Measurements from ENCODE around the gene POLR2C. TPM values are rescaled to one million over a fixed set of nuclear protein-coding genes. Genes with fewer than 3 reads are reported as not detected.

Gene POLR2C
- total RNA-seq, 1 donor from 2014 or later, result 52.1 TPM

- TF ChIP-seq, protein P1, sequence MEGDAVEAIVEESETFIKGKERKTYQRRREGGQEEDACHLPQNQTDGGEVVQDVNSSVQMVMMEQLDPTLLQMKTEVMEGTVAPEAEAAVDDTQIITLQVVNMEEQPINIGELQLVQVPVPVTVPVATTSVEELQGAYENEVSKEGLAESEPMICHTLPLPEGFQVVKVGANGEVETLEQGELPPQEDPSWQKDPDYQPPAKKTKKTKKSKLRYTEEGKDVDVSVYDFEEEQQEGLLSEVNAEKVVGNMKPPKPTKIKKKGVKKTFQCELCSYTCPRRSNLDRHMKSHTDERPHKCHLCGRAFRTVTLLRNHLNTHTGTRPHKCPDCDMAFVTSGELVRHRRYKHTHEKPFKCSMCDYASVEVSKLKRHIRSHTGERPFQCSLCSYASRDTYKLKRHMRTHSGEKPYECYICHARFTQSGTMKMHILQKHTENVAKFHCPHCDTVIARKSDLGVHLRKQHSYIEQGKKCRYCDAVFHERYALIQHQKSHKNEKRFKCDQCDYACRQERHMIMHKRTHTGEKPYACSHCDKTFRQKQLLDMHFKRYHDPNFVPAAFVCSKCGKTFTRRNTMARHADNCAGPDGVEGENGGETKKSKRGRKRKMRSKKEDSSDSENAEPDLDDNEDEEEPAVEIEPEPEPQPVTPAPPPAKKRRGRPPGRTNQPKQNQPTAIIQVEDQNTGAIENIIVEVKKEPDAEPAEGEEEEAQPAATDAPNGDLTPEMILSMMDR (IDR thresholded peaks at IDR 0.05; ENCODE audit: unreplicated experiment), result no peak
Observed at GRCh38 chr16:57447186-57447962, 15.1 kb upstream of the POLR2C start, which contains the start of the genes CIAPIN1 and COQ9. Gene CIAPIN1 (minus strand): TSS chr16:57447385. CDS start chr16:57440928, 6,457 bp downstream. Gene COQ9 (plus strand): TSS chr16:57447479. CDS start chr16:57447506, 27 bp downstream.

DNA sequence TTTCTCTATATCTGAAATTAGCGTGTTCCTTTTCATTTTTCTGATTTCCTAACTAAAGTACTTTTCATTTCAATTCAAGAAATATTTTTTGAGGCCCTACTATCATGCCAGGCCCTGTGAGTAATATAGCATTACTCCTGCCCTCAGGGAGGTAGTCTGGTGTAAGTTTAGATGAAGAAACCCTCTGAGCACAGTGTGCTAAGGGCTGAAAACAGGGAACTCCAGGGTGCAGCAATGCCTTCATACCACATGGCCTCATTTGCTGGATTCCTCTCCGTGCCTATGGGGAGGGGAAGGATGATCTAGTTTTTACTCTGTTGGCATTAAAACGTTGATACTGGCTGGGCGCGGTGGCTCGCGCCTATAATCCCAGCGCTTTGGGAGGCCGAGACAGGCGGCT is 10.5 kb upstream of the POLR2C start:
- Mint-ChIP-seq H3K27ac (ENCODE audit: unreplicated experiment) (no peak overlapping the region), H3K36me3 (ENCODE audit: low read depth, unreplicated experiment) (peaks cover 16% of the 10 kb centered on the region), H3K4me3 (ENCODE audit: unreplicated experiment) (peak overlapping the region; percentile 17), H3K4me1 (ENCODE audit: unreplicated experiment) (peaks cover 7% of the 10 kb centered on the region), H3K9me3 (ENCODE audit: unreplicated experiment) (no peaks in the 10 kb centered on the region), H3K27me3 (ENCODE audit: unreplicated experiment) (peaks cover 1% of the 10 kb centered on the region)
- TF ChIP-seq, protein P1 (IDR thresholded peaks at IDR 0.05; ENCODE audit: unreplicated experiment), result no peak
- no peak for DNase-seq (ENCODE audit: low spot score)

More at GRCh38 chr16:57447186-57447962, 15.1 kb upstream of the POLR2C start, which contains the start of the genes CIAPIN1 and COQ9:
- H3K4me1 Mint-ChIP-seq (ENCODE audit: unreplicated experiment), result peaks cover 10% of the 10 kb centered on the region
- peaks cover 5% of the 10 kb centered on the region for H3K9me3 Mint-ChIP-seq (ENCODE audit: unreplicated experiment)
- H3K4me3 Mint-ChIP-seq (ENCODE audit: unreplicated experiment), result peak within 1 kb of the TSS; percentile 95
- H3K27ac Mint-ChIP-seq (ENCODE audit: unreplicated experiment), result peak within 1 kb of the TSS; percentile 74
- peaks cover 3% of the 10 kb centered on the region for H3K36me3 Mint-ChIP-seq (ENCODE audit: low read depth, unreplicated experiment)
- peak; percentile 93 for DNase-seq (ENCODE audit: low spot score)
- peaks cover 2% of the 10 kb centered on the region for H3K27me3 Mint-ChIP-seq (ENCODE audit: unreplicated experiment)

DNA sequence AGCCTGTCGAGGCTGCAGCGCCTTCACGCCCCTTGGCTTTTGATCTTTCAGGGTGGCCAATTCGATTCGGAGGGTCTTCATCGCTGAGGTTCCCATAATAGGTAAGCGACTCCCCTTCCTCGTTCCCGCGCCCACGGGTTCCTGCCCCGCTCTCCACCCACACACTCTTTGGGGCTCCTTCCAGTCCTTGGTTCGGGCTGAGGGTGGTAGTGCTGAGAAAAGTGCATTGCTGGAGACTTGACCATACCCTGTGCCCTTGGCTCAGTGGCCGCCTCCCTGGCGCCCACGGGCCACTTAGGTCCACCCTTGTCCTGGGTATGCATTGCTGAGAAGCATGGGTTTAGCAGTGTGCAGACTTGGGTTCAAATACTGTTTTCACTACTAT is 491 bp downstream of the POLR2C start:
- Mint-ChIP-seq H3K36me3 (ENCODE audit: low read depth, unreplicated experiment) (peaks cover 25% of the 10 kb centered on the region), H3K27me3 (ENCODE audit: unreplicated experiment) (no peaks in the 10 kb centered on the region), H3K4me1 (ENCODE audit: unreplicated experiment) (peaks cover 9% of the 10 kb centered on the region), H3K27ac (ENCODE audit: unreplicated experiment) (peak overlapping the region; percentile 68), H3K9me3 (ENCODE audit: unreplicated experiment) (no peaks in the 10 kb centered on the region), H3K4me3 (ENCODE audit: unreplicated experiment) (peak overlapping the region; percentile 100)
- DNase-seq (ENCODE audit: low spot score), result no peak
- TF ChIP-seq, protein P1 (IDR thresholded peaks at IDR 0.05; ENCODE audit: unreplicated experiment), result no peak

DNA sequence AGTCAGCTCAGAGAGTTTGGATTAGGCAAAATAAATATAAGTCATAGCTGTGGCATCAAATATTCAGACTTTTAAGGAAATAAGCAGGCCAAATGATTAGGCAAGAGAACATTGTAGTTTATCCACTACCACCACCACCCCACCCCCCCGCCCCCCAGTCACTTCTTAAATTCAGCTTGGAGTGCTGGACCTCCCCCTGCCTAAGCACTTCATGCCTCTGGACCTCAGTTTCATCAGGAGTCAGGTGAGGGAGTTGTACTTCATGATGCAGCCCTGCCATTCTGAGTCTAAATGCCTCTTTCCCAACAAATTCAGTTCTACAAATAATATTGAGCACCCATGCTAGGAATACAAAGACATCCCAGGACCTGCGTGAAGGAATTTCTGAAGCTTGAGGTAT is 2.0 kb downstream of the POLR2C start:
- Mint-ChIP-seq H3K27me3 (ENCODE audit: unreplicated experiment) (no peaks in the 10 kb centered on the region), H3K36me3 (ENCODE audit: low read depth, unreplicated experiment) (peaks cover 37% of the 10 kb centered on the region), H3K4me3 (ENCODE audit: unreplicated experiment) (peak overlapping the region; percentile 24), H3K4me1 (ENCODE audit: unreplicated experiment) (peaks cover 9% of the 10 kb centered on the region), H3K9me3 (ENCODE audit: unreplicated experiment) (no peaks in the 10 kb centered on the region), H3K27ac (ENCODE audit: unreplicated experiment) (no peak overlapping the region)
- no peak for DNase-seq (ENCODE audit: low spot score)
- TF ChIP-seq, protein P1 (IDR thresholded peaks at IDR 0.05; ENCODE audit: unreplicated experiment), result no peak

DNA sequence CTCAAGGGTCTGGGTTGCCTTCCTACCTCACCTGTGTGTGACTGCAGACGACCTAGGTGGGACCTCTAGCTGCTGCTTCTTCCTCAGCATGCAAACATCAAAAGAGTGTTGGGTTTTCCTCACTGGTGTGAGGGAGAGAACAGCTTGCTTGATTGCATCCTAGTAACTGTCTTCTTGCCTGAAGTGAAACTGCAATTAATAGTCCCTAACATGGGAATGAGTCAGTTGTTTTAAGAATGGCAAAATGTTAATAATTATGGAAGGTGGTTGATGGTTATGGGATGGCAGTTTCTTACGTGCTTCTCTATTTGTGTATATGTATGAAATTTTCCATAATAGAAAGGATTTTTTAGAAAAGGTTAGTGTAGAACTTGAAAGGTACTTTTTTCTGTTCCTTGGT is 5.9 kb downstream of the POLR2C start:
- Mint-ChIP-seq H3K27ac (ENCODE audit: unreplicated experiment) (no peak overlapping the region), H3K4me1 (ENCODE audit: unreplicated experiment) (peaks cover 6% of the 10 kb centered on the region), H3K36me3 (ENCODE audit: low read depth, unreplicated experiment) (peaks cover 39% of the 10 kb centered on the region), H3K9me3 (ENCODE audit: unreplicated experiment) (no peaks in the 10 kb centered on the region), H3K4me3 (ENCODE audit: unreplicated experiment) (no peak overlapping the region), H3K27me3 (ENCODE audit: unreplicated experiment) (peaks cover 4% of the 10 kb centered on the region)
- DNase-seq (ENCODE audit: low spot score), result no peak
- TF ChIP-seq, protein P1 (IDR thresholded peaks at IDR 0.05; ENCODE audit: unreplicated experiment), result no peak
